Stimulated activated CD4-positive, alpha-beta T cell treated with anti-CD3 and anti-CD28 coated beads, Interleukin-4, amount 100 ng/mL, for 24 hours (primary cell): Measurements from ENCODE around the gene GSK3B.
A peak's percentile ranks its signal among the peaks of the same experiment; 100 is the strongest.

Experiments used
- DNase-seq: peaks from one replicate; pipeline ENCODE4 v3.0.0-alpha.2; 2020

GSK3B gene

GRCh38 chr3:119870512-119870911, 223.7 kb downstream of the GSK3B start:
- DNase-seq: no peak

- DNase-seq: no peak
Observed at GRCh38 chr3:119864476-119864875, 229.8 kb downstream of the GSK3B start.

DNA sequence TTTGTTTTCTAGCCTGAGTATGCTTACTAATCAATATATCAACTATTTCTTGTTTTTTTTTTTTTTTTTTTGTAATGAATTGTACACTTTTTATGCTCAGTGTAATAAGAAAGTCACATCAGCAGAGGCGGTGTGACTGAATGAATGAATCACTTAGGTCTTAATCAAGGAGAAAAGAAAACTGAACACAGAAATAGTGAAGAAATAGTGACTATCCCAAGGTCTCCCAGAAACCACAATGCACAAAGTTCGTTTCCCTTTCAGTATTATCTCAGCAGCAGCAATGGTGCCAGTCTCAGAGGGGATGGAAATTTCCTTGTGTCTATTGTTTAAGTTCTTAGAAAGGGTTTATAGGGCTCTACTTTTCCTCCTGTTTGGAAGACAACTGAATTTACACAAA, 231.6 kb downstream of the GSK3B start:
- no peak for DNase-seq

DNA sequence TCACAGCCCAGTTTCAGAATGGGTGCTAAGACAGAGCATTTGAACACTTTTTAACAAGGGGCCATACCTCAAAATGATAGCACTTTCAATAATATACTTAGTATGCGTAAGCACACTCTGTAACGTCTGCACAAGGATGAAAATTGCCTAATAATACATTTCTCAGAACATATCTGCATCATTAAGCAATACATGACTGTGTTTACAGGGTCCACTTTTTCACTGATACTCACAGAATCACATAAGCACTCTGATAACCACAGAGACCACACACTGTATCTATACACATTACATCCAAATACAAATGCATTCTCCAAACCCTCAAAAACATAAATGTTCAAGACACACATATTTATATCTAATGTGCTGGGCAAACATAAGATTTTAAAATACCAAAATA, 232.6 kb downstream of the GSK3B start:
- DNase-seq: no peak

DNA sequence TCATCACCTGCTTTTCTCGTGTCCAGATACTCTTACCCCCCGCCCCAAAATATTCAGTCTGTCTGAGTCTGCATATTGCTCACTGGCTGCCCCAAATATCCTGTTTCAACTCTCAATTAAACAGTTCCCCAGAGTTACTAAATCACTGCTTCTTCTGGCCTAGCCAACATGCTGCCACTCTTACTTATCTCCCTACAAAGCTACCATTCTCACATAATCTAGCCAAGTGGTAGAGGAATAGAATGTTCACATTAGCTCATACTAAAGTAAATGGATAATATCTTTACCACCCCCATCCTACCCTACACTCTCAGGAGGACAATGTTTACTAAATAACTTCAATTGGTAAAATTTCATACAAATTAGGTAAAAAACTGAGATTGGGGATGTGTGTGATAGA, 234.5 kb downstream of the GSK3B start:
- no peak for DNase-seq

DNA sequence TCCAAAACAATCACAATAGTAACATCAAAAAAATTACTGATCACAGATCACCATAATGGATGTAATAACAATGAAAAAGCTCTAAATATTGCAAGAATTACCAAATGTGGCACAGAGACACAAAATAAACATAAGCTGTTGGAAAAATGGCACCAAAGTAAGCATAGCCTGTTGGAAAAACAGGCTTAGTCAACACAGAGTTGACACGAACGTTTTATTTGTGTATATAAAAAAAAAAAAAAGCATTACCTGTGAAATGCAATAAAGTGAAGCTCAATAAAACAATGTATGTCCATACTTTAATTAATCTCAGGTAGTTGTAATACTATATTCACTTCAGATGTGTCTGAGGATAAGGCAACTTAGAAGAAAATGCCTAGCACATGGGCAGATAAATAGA, 235.3 kb downstream of the GSK3B start:
- DNase-seq: no peak

DNA sequence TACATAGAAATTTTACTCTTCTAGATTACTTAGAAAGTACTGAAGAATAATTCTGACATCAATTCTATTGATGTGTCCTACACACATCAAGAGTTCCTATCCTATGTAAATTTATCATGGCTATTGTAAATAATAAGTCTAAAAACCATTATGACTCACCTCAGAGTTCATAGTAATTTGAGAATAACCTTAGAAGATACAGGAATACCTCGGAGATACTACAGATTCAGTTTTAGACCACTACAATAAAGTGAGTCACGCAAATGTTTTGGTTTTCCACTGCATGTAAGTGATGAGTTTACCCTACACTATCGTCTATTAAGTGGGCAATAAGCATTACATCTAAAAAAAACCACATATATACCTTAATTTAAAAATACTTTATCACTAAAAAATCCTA, 237.6 kb downstream of the GSK3B start:
- DNase-seq: no peak

DNA sequence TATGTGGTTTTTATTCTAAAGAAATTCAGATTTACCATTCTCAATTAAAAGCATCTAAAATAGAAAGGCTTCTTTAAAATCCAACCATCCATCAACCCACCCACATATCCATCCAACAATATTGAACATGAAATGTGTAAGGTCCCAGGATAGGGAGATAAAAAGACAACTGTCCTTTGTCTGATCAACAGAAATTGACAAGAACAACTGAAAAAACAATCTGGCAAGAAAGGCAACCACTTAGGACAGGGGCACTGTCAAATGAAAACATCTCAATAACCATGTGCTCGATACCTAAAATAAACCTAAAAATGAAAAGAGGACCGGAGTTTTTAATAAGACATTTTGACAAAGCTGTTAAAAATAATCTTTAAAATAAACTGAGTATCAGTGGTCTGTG, 245.1 kb downstream of the GSK3B start:
- DNase-seq: no peak

DNA sequence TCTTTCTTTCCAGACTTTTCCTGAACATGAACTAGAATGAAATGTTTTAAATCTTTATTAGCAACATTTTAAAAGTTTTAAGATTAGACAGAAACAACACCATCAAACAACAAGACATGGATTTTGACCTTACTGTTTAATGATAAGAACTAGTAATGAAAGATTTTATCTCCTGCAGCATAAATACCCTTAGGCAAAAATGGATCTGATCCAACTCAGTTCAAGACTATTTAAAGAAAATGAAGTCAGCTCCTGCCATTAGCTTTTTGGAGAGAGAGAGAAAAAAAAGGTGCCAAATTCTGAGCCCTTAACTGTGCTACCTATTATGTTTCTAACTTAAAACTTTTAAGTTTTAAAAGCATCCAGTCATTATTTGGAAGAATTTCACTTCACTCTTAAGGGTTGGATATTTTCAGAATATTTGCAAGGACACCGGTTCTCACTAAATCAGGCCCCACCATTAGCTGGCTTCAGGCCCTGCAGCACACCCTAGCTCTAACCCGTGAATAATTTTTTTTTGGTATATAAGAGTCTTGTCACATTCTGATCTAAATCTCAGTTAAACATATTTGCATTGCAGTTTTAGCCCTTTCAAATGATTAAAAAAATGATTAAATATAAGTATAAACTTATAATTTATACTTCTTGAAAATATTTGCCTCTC, 252.3 kb downstream of the GSK3B start:
- DNase-seq: no peak

- DNase-seq: no peak
Observed at GRCh38 chr3:119835556-119835955, 258.7 kb downstream of the GSK3B start.

DNA sequence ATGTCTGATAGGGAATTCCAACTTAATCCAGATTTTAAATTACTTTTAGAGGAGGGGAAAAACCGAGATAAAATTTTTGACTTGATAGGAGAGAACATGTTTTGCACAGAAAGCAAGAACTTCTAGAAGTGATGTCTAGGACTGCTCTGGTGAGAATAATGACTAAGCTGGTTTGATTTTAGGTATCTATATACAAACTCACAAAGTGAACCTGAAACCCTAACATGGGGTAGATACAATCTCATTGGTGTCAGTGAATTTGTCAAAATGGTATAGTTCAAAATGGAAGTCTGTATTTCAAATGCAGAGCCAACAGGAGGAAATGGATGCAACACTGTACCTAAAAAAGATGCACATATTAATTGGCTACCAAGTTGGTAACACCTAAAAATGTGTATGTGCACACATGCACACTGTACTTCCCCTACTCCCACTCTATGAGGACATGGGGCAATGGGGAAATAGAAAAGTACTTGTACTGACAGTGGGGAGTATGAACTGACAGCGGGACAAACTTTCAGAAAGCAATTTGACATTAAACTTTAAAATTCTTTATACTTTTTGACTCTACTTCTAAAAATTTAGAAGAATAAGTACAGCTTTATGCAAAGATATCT, 259.4 kb downstream of the GSK3B start:
- no peak for DNase-seq

DNA sequence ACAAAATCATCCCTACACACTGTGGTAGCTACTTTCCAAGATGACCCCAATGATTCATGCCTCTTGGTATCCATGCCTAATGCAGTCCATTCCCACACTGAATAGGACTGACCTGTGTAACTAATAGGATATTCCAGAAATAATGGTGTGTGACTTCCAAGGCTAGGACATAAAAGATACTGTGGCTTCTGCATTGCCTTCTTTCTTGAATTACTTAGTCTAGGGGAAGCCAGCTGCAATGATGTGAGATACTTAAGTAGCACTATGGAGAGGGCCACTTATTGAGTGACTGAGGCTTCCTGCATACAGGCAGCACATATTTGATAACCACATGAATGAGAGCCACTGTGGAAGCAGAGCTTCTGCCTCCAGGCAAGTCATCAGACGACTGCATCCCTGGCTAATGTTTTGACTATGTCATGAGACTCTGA, 262.3 kb downstream of the GSK3B start:
- no peak for DNase-seq

DNA sequence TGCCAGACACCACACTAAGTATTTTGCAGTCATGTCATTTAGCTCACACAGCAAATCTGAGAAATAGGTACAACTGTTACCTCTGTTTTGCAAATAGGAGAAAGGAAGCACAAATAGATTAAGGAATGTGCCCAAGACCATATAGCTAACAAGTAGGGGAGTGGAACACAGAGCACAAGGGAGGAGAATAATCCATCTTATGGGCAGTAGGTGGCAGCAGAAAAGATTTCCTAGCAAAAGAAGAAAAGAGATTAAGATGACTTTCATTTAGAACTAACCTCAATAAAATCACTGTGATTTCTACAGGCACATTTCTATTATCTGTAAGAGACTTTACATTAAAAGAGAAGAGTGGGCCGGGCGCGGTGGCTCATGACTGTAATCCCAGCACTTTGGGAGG, 263.2 kb downstream of the GSK3B start:
- DNase-seq: no peak

DNA sequence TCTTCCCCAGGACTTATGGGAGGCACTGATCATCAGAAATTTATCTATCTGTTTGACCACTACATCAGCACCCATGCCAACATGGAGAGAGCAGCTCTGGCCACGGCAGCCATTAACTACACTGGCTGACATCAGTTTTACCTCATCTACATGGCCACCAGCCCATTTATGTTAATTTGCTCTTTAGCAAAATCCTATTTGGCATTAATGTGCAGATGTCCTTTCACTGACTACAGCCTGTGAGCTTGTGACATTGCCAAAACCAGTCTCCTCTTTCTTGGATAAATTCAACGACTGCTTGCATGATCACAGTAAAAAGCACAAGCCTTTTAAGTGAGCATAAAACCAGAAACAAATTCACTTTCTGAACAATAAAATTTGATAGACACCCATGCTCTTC, 264.8 kb downstream of the GSK3B start:
- no peak for DNase-seq

GRCh38 chr3:119826711-119827608, 267.3 kb downstream of the GSK3B start:
- DNase-seq: no peak

- DNase-seq: no peak
Observed at GRCh38 chr3:119825820-119826219, 268.4 kb downstream of the GSK3B start.

GRCh38 chr3:119819806-119820205, 274.4 kb downstream of the GSK3B start:
- DNase-seq: no peak

DNA sequence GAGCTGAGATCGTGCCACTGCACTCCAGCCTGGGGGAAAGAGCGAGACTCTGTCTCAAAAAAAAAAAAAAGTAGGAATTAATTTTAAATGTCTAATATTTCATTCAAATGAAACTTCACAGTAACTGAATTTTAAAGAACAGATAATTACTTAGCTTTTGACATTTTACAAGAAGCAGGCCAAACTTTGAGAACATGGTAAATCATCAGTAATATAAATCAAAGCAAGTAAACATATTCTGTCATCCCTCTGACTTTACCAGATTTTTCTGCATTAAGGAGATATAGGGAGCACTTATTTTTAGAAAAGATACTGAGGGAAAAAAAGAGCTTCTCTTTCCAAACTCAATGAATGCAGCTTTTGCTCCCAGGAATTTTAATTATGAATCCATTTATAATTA, 275.3 kb downstream of the GSK3B start:
- DNase-seq: no peak

DNA sequence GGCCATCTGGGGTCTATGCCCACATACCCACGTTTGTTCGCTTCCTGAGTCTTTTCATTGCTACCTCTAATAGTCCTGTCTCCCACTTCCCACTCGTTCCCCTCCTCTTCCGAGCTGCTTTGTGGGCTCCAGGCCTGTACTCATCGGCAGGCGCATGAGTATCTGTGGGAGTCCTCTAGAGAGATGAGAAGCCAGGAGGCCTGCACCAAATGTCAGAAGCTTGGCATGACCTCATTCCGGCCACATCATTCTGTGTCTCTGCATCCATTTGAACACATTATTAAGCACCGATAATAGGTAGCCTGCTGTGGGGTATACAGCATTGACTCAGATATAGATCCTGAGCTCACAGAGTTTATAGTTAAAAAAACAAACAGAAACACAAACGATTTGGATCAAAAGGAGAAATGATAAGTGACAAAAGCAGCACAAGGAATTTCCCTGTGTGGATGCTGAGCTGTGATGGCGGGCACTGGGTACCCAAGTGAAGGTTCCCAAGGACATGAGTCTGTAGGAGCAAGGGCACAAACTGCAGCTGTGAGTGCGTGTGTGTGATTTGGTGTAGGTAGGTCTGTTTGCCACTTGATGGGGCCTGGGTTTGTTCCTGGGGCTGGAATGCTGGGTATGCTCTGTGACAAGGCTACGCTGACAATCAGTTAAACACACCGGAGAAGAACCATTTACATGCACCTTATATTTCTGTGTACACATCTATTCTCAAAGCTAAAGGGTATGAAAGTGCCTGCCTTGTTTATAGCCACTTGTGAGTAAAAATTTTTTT, 276.5 kb downstream of the GSK3B start:
- no peak for DNase-seq

DNA sequence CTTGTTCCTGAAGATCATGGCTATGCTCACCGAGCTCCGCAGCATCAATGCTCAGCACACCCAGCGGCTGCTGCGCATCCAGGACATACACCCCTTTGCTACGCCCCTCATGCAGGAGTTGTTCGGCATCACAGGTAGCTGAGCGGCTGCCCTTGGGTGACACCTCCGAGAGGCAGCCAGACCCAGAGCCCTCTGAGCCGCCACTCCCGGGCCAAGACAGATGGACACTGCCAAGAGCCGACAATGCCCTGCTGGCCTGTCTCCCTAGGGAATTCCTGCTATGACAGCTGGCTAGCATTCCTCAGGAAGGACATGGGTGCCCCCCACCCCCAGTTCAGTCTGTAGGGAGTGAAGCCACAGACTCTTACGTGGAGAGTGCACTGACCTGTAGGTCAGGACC, 277.2 kb downstream of the GSK3B start:
- DNase-seq: no peak

DNA sequence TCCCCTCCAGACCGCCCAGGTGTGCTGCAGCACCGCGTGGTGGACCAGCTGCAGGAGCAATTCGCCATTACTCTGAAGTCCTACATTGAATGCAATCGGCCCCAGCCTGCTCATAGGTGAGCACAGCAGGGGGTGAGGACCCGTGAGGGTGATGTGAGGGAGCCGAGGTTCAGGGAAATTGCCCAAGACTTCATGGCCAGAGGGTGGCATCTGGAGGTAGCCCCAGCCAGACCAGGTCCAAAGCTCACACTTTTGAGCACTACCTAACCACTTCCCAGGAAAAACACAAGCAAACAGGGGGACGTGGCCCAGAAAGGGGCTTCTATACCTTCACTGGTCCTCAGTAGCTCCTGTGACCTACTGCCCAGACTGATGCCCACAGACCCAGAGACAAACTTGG, 278.5 kb downstream of the GSK3B start:
- DNase-seq: no peak

GRCh38 chr3:119812491-119813058, 281.7 kb downstream of the GSK3B start:
- no peak for DNase-seq

DNA sequence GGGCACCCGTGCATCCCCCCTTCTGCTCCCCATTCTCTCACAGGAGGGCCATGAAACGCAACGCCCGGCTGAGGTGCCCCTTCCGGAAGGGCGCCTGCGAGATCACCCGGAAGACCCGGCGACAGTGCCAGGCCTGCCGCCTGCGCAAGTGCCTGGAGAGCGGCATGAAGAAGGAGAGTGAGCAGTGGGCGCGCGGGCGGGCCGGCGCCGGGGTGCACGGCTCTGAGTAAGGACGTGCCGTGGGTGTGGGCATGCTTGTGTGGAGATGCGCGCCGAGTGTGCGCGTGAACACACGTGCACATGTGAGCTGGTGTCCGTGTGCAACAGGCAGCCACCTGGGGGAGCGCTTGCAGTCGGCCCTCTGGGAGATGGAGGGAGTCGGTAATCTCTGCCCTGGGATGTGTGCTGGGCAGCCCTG, 284.2 kb downstream of the GSK3B start:
- peak; percentile 65 for DNase-seq
